ENCODE measurements around the gene SEC16A.

The SEC16A gene

DNA sequence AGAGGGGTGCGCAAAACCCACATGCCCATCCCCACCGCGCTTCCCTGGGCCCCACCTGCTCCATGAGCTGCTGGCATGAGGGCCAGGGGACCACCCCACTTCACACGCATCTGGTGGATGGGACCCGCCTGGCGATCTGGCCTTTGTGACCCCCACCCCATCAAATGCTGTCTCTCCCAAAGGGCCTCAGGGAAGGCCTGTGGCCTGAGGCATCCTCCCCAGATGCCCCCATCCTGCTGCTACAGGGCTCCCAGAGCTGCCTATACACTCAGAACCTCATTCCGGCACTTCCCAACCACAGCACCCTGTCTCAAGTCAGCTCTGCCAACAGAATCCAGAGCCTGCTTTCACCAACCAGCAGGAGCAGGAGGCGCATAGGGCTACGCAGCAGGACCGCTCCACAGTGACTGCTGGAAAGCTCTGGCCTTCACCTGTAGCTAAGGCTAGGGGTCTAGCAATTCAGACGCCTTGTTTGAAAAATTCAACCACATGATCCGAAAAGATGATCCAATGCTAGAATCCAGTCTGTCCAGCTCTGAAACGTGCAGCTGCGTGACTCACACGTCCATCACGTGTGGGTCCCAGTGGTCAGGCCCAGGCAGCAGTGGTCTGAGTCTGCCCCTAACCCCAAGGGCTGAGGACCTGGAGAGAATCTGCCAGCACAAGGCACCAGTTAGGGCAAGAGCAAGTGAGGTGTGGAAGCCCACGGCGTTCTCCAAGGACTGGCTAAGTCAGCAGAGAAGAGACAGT is 81.5 kb downstream of the SEC16A start:
- H3K4me3 ChIP-seq (ENCODE audit: low read depth in 1 of 2, low read length in 1 of 2) = no peak overlapping the region
- H3K36me3 ChIP-seq = peaks cover 37% of the 10 kb centered on the region
- no peak overlapping the region for H3K27ac ChIP-seq
- TF ChIP-seq, protein P1, sequence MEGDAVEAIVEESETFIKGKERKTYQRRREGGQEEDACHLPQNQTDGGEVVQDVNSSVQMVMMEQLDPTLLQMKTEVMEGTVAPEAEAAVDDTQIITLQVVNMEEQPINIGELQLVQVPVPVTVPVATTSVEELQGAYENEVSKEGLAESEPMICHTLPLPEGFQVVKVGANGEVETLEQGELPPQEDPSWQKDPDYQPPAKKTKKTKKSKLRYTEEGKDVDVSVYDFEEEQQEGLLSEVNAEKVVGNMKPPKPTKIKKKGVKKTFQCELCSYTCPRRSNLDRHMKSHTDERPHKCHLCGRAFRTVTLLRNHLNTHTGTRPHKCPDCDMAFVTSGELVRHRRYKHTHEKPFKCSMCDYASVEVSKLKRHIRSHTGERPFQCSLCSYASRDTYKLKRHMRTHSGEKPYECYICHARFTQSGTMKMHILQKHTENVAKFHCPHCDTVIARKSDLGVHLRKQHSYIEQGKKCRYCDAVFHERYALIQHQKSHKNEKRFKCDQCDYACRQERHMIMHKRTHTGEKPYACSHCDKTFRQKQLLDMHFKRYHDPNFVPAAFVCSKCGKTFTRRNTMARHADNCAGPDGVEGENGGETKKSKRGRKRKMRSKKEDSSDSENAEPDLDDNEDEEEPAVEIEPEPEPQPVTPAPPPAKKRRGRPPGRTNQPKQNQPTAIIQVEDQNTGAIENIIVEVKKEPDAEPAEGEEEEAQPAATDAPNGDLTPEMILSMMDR (IDR thresholded peaks at IDR 0.05) = no peak
- H3K27me3 ChIP-seq = peaks cover 5% of the 10 kb centered on the region
- no peaks in the 10 kb centered on the region for H3K9me3 ChIP-seq
- peaks cover 15 to 17% of the 10 kb centered on the region in 2 experiments for H3K4me1 ChIP-seq (ENCODE audit: control insufficient read depth in 1 of 2, insufficient read depth in 1 of 2, low read depth in 1 of 2, low read length in 1 of 2)

DNA sequence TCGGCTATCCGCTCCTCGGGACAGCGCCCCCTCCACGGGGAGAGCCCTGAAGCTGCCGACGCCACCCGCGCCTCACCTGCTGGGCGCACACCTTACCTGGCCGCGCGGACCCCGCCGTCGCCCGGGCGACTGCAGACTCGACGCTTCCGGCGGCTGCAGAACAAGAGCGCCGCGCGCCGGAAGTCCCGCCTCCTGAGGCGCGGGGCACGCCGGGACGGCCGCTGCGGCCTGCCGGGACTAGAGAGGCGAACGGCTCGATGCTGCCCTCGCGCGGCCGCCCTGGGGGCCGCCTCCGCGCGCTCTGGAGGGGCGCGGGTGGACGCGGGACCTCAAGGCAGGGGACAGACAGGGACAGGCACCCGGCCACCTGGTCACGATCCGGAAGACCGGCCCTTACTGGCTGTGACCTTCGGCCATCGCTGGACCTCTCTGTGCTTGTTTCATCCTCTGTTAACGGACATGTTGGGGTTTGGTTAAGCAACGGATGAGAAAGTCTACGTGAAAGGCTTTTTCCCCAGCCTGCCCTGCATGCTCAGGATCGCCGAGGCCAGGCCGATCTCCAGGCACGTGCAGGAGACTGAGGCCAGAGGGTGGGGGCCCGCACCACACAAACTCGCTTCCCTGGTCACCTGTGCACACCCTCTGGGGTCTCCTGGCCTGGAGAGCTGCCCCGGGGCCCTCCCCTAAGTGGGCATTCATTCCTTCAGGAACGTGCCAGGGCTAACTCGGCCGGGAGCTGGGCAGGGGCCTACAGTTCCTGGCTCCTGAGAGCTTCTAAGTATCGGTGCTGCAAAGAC is 82.6 kb downstream of the SEC16A start, which contains the start of gene SNAPC4:
Gene SNAPC4 (minus strand): TSS at position 133 of the 797 bp plus-strand sequence. CDS start 1,742 bp downstream, outside the sequence.
- H3K27me3 ChIP-seq = peaks cover 5% of the 10 kb centered on the region
- peak within 1 kb of the TSS; percentile 57 for H3K27ac ChIP-seq
- H3K4me1 ChIP-seq (ENCODE audit: control insufficient read depth in 1 of 2, insufficient read depth in 1 of 2, low read depth in 1 of 2, low read length in 1 of 2) = peaks cover 15 to 17% of the 10 kb centered on the region in 2 experiments
- peaks cover 45% of the 10 kb centered on the region for H3K36me3 ChIP-seq
- H3K4me3 ChIP-seq (ENCODE audit: low read depth in 1 of 2, low read length in 1 of 2) = peak within 1 kb of the TSS; percentile 81 to 93
- no peaks in the 10 kb centered on the region for H3K9me3 ChIP-seq
- TF ChIP-seq, protein P1 (IDR thresholded peaks at IDR 0.05) = peak; percentile 99

DNA sequence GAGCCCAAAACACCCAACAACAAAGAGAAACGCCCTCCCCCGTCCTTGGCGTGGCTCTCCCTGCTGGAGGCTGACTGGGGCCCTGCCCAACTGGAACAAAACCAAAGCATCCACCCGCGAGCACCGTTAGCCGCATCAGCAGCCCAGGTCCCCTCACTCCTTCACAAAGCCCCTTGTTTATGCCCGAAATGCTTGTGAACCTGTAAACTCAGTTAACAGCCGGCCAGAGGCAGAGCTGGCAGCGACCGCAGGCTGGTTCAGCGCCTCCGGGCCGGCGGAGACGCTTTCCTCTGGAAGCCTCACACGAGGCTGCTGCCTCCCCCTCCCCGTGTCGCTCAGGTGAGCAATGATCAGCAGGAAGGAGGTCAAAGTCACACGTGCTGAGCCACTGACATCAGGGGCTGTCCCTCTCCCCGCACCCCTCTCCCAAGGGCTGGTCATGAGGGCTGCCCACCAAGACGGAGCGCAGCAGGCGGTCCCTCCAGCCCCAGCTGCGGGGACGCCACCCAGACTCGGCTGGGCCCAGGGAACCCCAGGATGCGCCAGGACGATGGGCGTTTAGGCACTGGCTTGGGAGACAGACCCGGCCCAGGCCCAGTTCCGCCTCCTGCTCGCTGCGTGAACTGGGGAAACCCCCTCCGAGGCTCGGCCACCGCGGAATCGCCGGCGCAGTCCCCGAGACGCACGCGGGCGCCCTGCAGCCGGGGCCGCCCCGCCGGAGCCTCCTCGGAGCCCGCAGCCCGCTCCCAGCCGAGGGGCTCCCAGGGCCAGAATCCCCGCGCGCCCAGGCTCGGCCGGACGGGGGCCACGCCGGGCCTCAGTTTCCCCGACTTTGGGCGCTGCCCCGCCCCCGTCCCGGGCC is 83.4 kb downstream of the SEC16A start:
- peaks cover 5% of the 10 kb centered on the region for H3K27me3 ChIP-seq
- peaks cover 46% of the 10 kb centered on the region for H3K36me3 ChIP-seq
- peaks cover 15 to 17% of the 10 kb centered on the region in 2 experiments for H3K4me1 ChIP-seq (ENCODE audit: control insufficient read depth in 1 of 2, insufficient read depth in 1 of 2, low read depth in 1 of 2, low read length in 1 of 2)
- peak overlapping the region; percentile 81 to 93 for H3K4me3 ChIP-seq (ENCODE audit: low read depth in 1 of 2, low read length in 1 of 2)
- H3K9me3 ChIP-seq = no peaks in the 10 kb centered on the region
- TF ChIP-seq, protein P1 (IDR thresholded peaks at IDR 0.05) = no peak
- H3K27ac ChIP-seq = peak overlapping the region; percentile 57

DNA sequence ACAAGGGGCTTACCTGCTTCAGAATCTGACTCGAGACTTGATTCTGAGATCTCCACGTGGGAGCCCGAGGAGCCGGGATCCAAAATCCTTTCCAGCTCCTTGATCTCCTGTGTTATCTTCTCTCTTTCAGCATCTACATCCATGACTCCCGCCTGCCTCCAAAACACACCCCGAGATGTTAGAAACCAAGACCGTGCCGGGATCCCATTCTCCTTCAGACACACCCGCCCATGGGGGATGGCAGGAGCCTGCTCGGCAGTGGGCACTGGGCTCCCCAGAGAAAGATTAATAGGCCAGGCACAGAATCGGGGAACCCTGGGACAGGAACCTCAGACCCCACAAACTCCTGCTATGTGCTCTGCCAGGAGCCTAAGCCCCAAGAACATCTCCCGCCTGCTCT is 84.6 kb downstream of the SEC16A start:
- TF ChIP-seq, protein P1 (IDR thresholded peaks at IDR 0.05) = no peak
- Histone ChIP-seq H3K27ac (no peak overlapping the region), H3K36me3 (peaks cover 49% of the 10 kb centered on the region), H3K4me3 (ENCODE audit: low read depth in 1 of 2, low read length in 1 of 2) (no peak overlapping the region), H3K9me3 (no peaks in the 10 kb centered on the region), H3K4me1 (ENCODE audit: control insufficient read depth in 1 of 2, insufficient read depth in 1 of 2, low read depth in 1 of 2, low read length in 1 of 2) (peaks cover 15 to 17% of the 10 kb centered on the region in 2 experiments), H3K27me3 (peaks cover 5% of the 10 kb centered on the region)

DNA sequence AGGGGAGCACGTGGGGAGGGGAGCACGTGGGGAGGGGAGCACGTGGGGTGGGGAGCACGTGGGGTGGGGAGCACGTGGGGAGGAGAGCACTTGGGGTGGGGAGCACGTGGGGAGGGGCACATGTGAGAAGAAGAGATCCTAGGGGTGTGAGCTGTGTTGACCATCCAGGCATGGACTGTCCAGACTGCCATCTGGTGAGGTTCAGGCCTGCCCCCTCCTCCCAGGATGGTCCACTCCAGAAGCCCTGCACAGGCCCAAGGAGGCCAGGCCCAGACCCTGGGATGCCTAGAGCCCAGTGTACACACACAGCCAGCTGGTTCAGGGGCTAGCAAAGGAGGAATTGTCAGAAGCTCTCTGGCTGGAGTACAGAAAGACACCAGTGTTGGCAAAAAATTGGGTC is 85.2 kb downstream of the SEC16A start:
- peaks cover 55% of the 10 kb centered on the region for H3K36me3 ChIP-seq
- no peak overlapping the region for H3K4me3 ChIP-seq (ENCODE audit: low read depth in 1 of 2, low read length in 1 of 2)
- TF ChIP-seq, protein P1 (IDR thresholded peaks at IDR 0.05) = no peak
- no peaks in the 10 kb centered on the region for H3K9me3 ChIP-seq
- H3K4me1 ChIP-seq (ENCODE audit: control insufficient read depth in 1 of 2, insufficient read depth in 1 of 2, low read depth in 1 of 2, low read length in 1 of 2) = peaks cover 15 to 17% of the 10 kb centered on the region in 2 experiments
- H3K27me3 ChIP-seq = peaks cover 5% of the 10 kb centered on the region
- H3K27ac ChIP-seq = no peak overlapping the region
